HG02852 (cell line): Measurements from ENCODE around the gene CMYA5.
"Not testable (repeated sequence)": the region's sequence is repeated elsewhere in the genome, so short reads cannot be mapped to it uniquely, and the experiment has no call there.

Experiments used
- ATAC-seq: cut with Tn5 transposase; IDR thresholded peaks from one replicate; pipeline ENCODE4 v1.9.1; 2021; ENCODE audit warnings: mild to moderate bottlenecking, moderate library complexity; ENCODE audit not compliant: unreplicated experiment

Gene CMYA5

GRCh38 chr5:79746642-79747569 is 57.3 kb downstream of the CMYA5 start:
- no peak for ATAC-seq

GRCh38 chr5:79750611-79751510 is 61.2 kb downstream of the CMYA5 start:
- ATAC-seq, result no peak

GRCh38 chr5:79753092-79753491 is 63.5 kb downstream of the CMYA5 start:
- no peak for ATAC-seq

- no peak for ATAC-seq
These were observed 64.4 kb downstream of the CMYA5 start for GRCh38 chr5:79753877-79754645.

GRCh38 chr5:79754865-79755555 is 65.4 kb downstream of the CMYA5 start:
- ATAC-seq, result no peak

GRCh38 chr5:79756076-79756475 is 66.4 kb downstream of the CMYA5 start:
- no peak for ATAC-seq

- no peak for ATAC-seq
These were observed 69.8 kb downstream of the CMYA5 start for GRCh38 chr5:79759436-79759835.

GRCh38 chr5:79759848-79760247 is 70.2 kb downstream of the CMYA5 start:
- no peak for ATAC-seq

- ATAC-seq, result no peak
These were observed 73.3 kb downstream of the CMYA5 start for GRCh38 chr5:79762929-79763328.

GRCh38 chr5:79764147-79764546 is 74.5 kb downstream of the CMYA5 start:
- not testable (repeated sequence) for ATAC-seq

GRCh38 chr5:79771387-79771786 is 81.8 kb downstream of the CMYA5 start:
- ATAC-seq, result no peak

GRCh38 chr5:79772651-79773050 is 83.0 kb downstream of the CMYA5 start:
- no peak for ATAC-seq

- no peak for ATAC-seq
These were observed 84.0 kb downstream of the CMYA5 start for GRCh38 chr5:79773612-79774011.

GRCh38 chr5:79774171-79774854 is 84.7 kb downstream of the CMYA5 start:
- no peak for ATAC-seq

GRCh38 chr5:79774855-79775237 is 85.2 kb downstream of the CMYA5 start:
- no peak for ATAC-seq

- ATAC-seq, result not testable (repeated sequence)
These were observed 95.1 kb downstream of the CMYA5 start for GRCh38 chr5:79784741-79785140.

- no peak for ATAC-seq
These were observed 96.3 kb downstream of the CMYA5 start for GRCh38 chr5:79785983-79786382.

- no peak for ATAC-seq
These were observed 97.8 kb downstream of the CMYA5 start for GRCh38 chr5:79787448-79787847.

GRCh38 chr5:79791843-79792242 is 102.2 kb downstream of the CMYA5 start:
- ATAC-seq, result no peak

GRCh38 chr5:79792463-79792862 is 102.8 kb downstream of the CMYA5 start:
- ATAC-seq, result no peak
